HG02943 (cell line): ENCODE measurements around the gene UBE4B.
A peak's percentile ranks its signal among the peaks of the same experiment; 100 is the strongest.

ENCODE experiments used
- ATAC-seq: cut with Tn5 transposase; IDR thresholded peaks from one replicate; pipeline ENCODE4 v1.9.1; 2021; ENCODE audit warnings: mild to moderate bottlenecking, low read depth, moderate library complexity; ENCODE audit not compliant: unreplicated experiment

The UBE4B gene

DNA sequence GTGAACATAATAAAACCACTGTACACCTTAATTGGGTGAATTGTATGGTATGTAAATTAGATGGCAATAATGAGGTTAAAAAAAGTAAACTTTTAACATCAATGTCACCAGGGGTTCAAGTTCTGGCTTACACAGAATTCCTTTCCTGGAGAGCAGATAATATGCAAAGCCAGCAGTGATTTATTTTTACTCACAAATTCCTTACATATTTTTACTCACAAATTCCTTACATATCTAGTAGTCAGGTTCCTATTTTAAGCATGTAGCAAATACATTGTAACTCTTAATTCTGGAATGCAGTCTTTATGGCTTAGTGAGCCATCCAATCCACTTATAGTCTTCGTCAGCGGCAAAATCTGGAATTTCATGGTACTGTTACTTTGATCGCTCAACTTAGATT lies 1.3 kb upstream of the UBE4B start:
- ATAC-seq: no peak

DNA sequence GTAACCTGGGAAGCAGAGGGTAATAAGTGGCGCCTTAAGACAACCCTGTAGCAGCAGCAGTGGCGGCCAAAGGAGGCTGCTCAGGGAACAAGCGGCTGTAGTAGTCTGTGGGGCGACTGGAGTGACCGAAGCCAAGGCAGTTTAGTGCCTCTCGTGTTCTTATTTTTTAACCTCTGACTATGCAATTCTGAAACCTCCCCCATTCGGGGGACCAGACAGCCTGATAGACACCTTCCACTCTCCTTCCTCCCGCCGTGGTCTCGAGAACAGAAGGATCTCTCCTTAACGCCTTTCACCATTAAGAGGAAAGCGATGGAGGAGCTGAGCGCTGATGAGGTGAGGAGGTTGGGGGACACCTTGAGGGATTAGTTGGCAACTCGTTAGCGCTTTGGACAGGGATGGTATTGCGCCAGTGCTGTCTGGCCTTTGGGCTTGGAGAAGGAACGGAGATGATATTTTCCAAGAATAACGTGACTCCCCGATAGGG lies 644 bp downstream of the UBE4B start:
- ATAC-seq: peak; percentile 27

DNA sequence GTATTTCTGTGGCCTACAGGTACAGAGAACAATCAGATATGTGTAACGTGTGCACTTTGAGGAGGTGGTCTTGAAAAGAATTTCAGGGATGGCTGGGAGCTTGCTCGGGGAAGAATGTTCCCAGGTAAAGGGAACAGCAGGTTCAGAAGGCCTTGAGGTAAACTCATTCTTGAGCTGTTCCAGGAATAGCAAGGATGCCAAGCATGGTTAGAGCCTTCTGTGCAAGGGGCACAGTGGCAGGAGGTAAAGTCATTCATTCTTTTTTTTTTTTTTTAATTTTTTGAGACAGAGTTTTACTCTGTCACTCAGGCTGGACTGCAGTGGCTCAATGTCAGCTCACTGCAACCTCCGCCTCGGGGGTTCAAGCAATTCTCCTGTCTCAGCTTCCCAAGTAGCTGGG lies 10.0 kb downstream of the UBE4B start:
- no peak for ATAC-seq

DNA sequence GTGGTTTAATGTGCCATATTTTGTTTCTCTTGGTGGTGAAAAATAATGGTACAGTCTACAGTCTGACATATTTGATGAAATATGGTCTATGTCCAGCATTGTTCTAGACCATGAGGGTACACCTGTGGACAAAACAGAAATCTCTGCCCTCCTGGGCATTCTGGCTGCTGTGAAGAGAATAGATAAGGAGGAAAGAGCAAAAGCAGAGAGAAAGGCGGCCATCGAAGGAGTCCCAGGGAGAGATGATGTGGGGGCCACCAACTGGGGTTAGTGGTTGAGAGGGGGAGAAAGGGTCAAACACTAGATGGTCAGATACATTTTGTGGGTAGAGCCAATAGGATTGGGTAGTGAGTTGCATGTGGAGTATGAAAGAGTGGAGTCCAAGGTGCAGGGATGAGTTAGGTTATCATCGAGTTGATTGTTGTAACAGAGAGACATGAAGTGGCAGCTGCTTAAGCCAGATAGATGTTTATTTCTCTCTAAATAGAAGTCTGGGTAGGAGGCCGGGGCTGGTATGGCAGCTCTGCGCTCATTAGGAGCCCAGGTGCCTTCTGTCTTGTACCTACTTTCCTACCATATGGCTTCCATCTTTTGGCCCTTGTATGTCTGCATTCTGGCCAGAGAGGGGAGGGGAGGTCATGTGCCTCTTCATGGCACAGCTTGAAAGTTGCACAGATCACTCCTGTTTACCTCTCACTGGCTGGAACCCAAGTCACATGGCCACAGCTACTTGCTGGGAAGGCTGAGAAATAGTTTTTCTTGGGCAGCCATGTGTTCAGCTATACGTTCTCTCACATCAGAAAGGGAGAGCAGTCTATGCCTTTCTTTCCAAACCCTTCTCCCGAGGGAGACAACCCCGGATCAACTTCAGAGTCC lies 13.0 kb downstream of the UBE4B start:
- ATAC-seq: no peak

- ATAC-seq: no peak
Observed at GRCh38 chr1:10046356-10047085, 13.8 kb downstream of the UBE4B start.

DNA sequence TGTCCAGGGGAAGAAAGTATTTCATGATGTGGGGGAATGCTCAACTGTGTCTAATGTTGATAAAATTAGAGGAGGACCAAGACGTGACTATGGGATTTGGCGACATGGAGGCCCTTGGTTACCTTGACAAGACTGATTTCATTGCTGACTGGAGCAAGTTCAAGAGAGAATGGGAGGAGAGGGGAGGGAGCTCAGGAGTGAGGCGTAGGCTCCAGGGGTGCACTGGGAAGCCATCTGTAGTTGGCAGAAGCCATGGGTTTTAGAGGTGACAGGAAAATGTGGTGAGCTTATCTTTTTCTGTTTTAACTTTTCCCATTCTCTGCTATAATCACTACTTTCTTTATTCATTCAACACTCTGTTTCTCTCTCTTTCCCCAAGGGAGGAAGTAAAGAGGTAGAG lies 15.8 kb downstream of the UBE4B start:
- ATAC-seq: no peak

DNA sequence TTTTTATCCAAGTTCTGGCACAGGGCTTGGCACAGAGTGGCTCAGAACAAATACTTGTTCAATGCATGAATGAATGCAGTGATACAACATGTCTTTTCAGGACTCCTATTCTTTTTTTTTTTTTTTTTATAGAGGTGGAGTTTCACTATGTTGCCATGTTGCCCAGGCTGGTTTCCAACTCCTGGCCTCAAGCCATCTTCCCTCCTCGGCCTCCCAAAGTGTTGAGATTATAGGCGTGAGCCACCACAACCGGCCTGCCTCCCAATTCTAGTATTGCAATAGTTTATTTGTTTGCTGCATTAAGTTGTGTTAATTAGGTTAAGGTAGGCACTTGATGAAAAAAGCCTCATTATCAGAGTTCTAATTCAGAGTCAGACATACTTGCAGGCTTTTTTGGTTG lies 17.9 kb downstream of the UBE4B start:
- no peak for ATAC-seq

GRCh38 chr1:10051656-10052055 lies 18.9 kb downstream of the UBE4B start:
- ATAC-seq: no peak

DNA sequence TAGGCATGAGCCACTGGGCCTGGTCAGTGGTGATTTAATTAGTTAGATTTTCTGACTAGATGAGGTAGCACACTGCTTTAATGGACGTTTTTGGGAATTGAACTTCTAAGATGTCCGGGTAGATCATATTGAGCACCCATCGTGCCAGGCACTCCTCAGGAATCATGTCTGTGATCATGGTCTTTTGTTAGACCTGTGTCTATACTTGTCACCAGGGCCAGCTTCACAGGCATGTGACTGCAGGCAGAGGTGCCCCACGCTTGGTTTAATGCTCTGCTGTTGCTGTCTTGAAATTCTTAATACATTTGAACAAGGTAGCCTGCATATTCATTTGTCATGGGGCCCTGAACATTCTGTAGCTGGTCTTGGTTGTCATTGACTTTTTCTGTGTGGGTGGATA lies 19.6 kb downstream of the UBE4B start:
- no peak for ATAC-seq

- ATAC-seq: no peak
Observed at GRCh38 chr1:10054465-10054864, 21.7 kb downstream of the UBE4B start.

- ATAC-seq: no peak
Observed at GRCh38 chr1:10056599-10056987, 23.8 kb downstream of the UBE4B start.

DNA sequence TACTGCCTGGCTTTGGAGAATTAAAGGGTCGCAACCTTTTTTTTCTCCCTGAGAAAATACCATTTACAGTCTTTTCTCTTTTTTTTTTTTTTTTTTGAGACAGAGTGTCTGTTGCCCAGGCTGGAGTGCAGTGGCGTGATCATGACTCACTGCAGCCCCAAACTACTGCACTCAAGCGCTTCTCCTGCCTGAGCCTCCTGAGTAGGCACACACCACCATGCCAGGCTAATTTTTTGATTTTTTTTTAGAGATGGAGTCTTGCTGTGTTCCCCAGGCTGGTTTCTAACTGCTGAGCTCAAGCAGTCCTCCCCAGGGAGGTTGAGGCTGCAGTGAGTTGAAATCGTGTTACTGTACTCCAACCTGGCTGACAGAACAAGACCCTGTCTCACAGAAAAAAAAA lies 24.6 kb downstream of the UBE4B start:
- ATAC-seq: no peak

DNA sequence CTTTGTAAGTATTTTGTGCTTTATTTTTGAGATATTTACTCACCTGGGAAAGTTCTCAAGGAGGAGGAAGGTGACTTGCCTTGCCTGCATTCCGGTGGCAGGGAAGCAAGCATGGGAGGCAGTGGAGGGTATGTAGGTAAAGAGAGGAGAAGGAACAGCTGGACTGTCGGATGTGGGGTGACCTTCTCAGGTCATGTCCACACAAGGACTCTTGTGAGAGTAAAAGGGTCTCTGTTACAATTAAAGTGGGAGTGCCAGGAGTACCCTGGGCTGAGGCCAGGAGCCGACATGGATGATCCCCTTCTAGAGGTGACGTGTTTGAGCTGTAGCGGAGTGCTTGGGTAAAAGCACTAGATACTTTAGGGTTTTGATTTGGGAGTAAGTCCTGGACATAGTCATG lies 25.0 kb downstream of the UBE4B start:
- ATAC-seq: no peak

DNA sequence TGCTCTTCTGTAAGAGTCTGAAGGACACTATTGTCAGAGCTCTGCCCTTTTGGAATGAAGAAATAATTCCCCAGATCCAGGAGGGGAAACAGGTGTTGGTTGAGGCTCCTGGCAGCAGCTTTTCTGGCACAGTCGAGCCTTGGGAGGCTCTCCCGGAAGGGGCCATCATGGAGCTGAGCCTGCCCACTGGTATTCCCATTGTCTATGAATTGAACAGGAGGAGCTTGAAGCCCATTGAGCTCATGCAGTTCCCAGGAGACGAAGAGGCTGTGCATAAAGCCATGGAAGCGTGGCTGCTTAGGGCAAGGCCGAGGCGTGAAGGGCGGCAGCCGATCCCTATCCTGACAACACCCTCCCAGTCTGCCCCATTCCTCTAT lies 26.6 kb downstream of the UBE4B start:
- no peak for ATAC-seq

DNA sequence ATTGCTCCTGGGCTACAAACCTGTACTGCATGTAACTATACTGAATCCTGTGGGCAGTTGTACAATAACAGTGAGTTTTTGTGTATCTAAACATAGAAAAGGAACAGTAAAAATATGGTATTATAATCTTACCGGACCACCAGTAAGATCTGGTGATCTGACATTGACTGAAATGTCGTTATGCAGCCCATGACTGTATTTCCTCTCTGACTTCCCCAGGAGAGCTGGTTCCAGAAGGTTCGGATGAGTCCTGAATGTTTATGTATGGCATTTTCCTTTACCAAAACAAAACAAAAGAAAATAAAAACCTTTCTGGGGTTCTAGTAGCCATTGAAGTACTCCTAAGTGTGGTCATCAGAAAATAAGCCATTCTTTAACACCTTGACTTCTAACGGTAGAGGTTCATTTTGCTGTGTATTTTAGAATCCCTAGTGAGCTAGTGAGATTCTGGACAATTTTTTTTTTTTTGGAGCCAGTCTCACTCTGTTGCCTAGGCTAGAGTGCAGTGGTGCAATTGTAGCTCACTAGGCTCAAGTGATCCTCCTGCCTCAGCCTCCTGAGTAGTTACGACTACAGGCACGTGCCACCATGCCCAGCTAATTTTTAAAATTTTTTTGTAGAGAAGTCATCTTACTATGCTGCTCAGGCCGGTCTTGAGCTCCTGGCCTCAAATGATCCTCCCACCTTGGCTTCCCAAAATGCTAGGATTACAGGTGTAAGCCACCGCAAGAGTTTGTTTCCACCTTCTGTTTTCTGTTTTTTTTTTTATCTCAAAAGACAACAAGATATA lies 27.7 kb downstream of the UBE4B start:
- ATAC-seq: no peak

DNA sequence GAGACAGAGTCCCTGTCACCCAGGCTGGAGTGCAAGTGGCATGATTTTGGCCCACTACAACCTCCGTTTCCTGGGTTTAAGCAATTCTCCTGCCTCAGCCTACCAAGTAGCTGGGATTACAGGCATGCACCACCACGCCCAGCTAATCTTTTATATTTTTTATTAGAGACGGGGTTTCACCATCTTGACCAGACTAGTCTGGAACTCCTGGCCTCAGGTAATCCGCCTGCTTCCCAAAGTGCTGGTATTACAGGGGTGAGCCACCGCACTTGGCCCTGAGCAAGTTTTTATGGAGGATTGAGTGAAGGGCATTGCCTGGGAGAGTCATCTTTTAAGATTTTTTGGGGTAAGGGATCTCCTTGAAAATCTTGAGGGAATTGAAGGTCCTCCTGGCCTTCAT lies 28.5 kb downstream of the UBE4B start:
- ATAC-seq: no peak

- ATAC-seq: no peak
Observed at GRCh38 chr1:10063878-10064277, 31.1 kb downstream of the UBE4B start.

DNA sequence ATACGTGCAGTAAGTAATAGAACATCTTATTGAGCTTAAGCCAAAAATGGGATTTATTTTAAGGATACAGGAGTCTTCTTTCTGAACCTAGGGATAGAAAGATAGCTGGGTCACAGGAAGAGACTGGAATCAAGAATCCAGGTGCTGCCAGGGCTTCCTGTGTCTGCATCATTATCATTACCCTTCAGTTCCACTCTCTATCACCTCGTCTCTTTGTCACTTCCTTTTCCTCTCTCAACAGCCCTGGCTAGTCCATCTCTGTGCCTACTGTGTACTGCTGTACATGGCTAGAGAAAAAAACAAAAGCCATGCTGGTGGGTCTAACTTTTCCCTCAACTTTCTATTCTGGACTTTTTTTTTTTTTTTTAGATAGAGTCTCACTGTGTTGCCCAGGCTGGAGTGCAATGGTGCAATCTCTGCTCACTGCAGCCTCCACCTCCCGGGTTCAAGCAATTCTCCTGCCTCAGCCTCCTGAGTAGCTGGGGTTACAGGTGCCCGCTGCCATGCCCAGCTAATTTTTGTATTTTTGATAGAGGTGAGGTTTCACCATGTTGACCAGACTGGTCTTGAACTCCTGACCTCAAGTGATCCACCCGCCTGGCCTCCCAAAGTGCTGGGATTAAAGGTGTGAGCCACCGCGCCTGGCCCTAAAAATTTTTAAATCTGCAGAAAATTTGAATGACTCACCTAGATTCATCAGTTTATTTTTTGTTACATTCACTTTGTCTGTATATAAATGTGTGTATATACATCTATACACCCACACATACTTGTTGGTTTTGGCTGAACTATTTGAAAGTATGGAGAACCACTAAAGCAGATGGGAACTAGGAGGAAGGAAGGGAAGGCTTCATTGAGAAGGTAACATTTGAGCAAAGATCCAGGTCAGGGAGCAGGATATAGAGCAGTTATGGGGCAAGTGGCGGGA lies 31.9 kb downstream of the UBE4B start:
- no peak for ATAC-seq

- ATAC-seq: no peak
Observed at GRCh38 chr1:10065344-10065685, 32.6 kb downstream of the UBE4B start.

GRCh38 chr1:10065760-10066159 lies 33.0 kb downstream of the UBE4B start:
- ATAC-seq: no peak
